ENCODE results near the gene ATP6V1E1.

Gene ATP6V1E1

DNA sequence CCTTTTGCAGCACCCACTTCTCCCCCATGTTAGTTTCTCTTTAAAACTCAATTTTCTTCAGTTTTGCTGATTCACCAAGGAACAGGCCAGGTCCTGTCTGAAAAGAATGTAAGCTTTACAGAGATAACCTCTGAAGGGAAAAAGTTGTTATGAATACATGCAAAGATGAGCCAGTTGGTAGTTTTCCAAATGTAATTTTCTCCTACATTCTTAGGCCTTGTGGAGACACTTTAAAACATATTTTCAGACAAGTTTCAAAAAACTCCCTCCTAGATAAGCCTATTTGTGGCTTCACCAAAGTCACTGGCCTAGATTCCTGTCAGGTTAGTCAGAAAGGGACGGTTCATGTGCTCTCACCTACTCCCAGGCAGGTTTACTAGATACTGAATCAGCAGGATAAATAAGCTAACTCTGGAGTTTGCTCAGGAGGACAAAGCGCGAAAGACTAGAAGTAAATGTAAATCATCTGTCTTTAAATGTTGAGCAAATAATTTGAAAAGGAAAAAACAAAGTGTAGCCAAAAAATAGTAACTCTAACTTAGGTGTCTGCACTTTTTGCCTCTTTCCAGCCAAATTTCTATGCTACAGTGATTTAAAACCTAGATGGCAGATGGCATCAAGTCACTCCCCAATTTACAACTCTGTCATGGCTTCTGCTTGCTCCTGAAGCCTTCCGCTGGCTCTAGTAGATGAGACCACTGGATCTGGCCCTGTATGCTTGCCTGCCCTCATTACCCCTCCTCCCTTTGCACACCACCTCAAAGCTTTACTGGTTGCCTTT, 4.9 kb upstream of the ATP6V1E1 start:
- no peaks in the 10 kb centered on the region for H3K9me3 ChIP-seq (ENCODE audit: control insufficient read depth, low read depth, low read length)
- H3K27ac ChIP-seq (ENCODE audit: low read length), result no peak overlapping the region
- no peaks in the 10 kb centered on the region for H3K27me3 ChIP-seq (ENCODE audit: control insufficient read depth, insufficient read depth, low read length)
- H3K36me3 ChIP-seq (ENCODE audit: control insufficient read depth, low read depth, low read length), result no peaks in the 10 kb centered on the region
- no peak overlapping the region for H3K9ac ChIP-seq (ENCODE audit: low read length)
- no peak overlapping the region for H3K4me3 ChIP-seq (ENCODE audit: low read length)
- peaks cover 5% of the 10 kb centered on the region for H3K4me1 ChIP-seq (ENCODE audit: control insufficient read depth, low read depth, low read length)

DNA sequence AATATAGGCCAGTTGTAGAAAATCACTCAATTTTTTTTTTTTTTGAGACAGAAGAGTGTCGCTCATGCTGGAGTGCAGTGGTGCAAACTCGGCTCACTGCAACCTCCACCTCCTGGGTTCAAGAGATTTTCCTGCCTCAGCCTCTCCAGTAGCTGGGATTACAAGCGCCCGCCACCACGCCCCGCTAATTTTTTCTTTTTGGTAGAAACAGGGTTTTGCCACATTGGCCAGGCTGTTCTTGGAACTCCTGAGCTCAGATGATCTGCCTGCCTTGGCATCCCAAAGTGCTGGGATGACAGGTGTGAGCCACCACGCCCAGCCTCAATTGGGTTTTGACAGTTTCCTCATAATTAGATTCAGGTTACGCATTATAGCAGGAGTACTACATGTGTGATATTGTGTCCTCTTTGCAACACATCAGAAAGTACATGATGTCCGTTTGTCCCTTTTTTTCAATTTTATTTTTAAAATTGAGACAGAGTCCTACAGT, 2.6 kb upstream of the ATP6V1E1 start:
- Histone ChIP-seq H3K27ac (ENCODE audit: low read length) (no peak overlapping the region), H3K27me3 (ENCODE audit: control insufficient read depth, insufficient read depth, low read length) (no peaks in the 10 kb centered on the region), H3K4me1 (ENCODE audit: control insufficient read depth, low read depth, low read length) (no peaks in the 10 kb centered on the region), H3K9me3 (ENCODE audit: control insufficient read depth, low read depth, low read length) (no peaks in the 10 kb centered on the region), H3K4me3 (ENCODE audit: low read length) (no peak overlapping the region), H3K36me3 (ENCODE audit: control insufficient read depth, low read depth, low read length) (no peaks in the 10 kb centered on the region), H3K9ac (ENCODE audit: low read length) (no peak overlapping the region)

GRCh38 chr22:17629641-17630040, 1.1 kb upstream of the ATP6V1E1 start:
- Histone ChIP-seq H3K36me3 (ENCODE audit: control insufficient read depth, low read depth, low read length) (no peaks in the 10 kb centered on the region), H3K9ac (ENCODE audit: low read length) (peak overlapping the region; percentile 88), H3K27ac (ENCODE audit: low read length) (no peak overlapping the region), H3K27me3 (ENCODE audit: control insufficient read depth, insufficient read depth, low read length) (no peaks in the 10 kb centered on the region), H3K9me3 (ENCODE audit: control insufficient read depth, low read depth, low read length) (no peaks in the 10 kb centered on the region), H3K4me1 (ENCODE audit: control insufficient read depth, low read depth, low read length) (no peaks in the 10 kb centered on the region), H3K4me3 (ENCODE audit: low read length) (peak overlapping the region; percentile 92)

GRCh38 chr22:17629173-17629489, 582 bp upstream of the ATP6V1E1 start:
- Histone ChIP-seq H3K27ac (ENCODE audit: low read length) (peak overlapping the region; percentile 36), H3K9me3 (ENCODE audit: control insufficient read depth, low read depth, low read length) (no peaks in the 10 kb centered on the region), H3K27me3 (ENCODE audit: control insufficient read depth, insufficient read depth, low read length) (no peaks in the 10 kb centered on the region), H3K4me1 (ENCODE audit: control insufficient read depth, low read depth, low read length) (no peaks in the 10 kb centered on the region), H3K36me3 (ENCODE audit: control insufficient read depth, low read depth, low read length) (no peaks in the 10 kb centered on the region), H3K4me3 (ENCODE audit: low read length) (peak overlapping the region; percentile 92), H3K9ac (ENCODE audit: low read length) (peak overlapping the region; percentile 88)

DNA sequence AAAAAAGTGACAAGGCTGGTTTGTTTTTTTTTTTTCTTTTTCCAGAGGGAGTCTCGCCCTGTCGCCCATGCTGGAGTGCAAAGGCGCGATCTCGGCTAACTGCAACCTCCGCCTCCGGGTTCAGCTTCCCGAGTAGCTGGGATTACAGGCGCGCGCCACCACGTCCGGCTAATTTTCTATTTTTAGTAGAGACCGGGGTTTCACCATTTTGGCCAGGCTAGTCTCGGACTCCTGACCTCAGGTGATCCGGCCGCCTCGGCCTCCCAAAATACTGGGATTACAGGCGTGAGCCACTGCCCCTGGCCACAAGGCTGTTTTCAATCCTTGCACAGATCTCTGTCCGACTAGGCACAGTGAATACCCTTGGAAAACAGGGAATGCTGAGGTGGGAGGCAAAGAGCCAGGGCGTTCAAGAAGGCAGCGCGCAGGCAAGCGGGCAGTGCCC, 566 bp downstream of the ATP6V1E1 start:
- Histone ChIP-seq H3K9me3 (ENCODE audit: control insufficient read depth, low read depth, low read length) (no peaks in the 10 kb centered on the region), H3K27ac (ENCODE audit: low read length) (peak overlapping the region; percentile 58), H3K9ac (ENCODE audit: low read length) (peak overlapping the region; percentile 88), H3K36me3 (ENCODE audit: control insufficient read depth, low read depth, low read length) (peaks cover 5% of the 10 kb centered on the region), H3K4me1 (ENCODE audit: control insufficient read depth, low read depth, low read length) (no peaks in the 10 kb centered on the region), H3K4me3 (ENCODE audit: low read length) (peak overlapping the region; percentile 92), H3K27me3 (ENCODE audit: control insufficient read depth, insufficient read depth, low read length) (no peaks in the 10 kb centered on the region)

DNA sequence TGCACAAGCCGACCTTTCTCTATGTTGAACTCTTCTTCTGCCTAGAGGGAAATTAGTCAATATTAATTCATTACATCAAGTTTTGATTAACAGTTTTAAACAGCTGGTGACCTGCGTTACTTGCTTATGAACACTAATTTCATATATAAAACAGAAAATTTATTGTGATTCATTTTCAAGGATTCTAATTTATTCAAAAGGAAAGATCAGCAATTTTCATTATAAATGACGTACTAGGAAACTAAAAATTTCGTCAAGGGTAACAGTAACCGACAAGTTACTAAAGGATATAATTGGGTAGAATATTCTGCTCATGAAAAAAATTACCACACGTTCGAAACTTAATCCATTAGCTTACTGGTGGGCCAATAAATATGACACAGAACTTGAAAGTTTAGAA, 15.3 kb downstream of the ATP6V1E1 start:
- Histone ChIP-seq H3K9me3 (ENCODE audit: control insufficient read depth, low read depth, low read length) (no peaks in the 10 kb centered on the region), H3K4me1 (ENCODE audit: control insufficient read depth, low read depth, low read length) (no peaks in the 10 kb centered on the region), H3K4me3 (ENCODE audit: low read length) (no peak overlapping the region), H3K27ac (ENCODE audit: low read length) (no peak overlapping the region), H3K27me3 (ENCODE audit: control insufficient read depth, insufficient read depth, low read length) (no peaks in the 10 kb centered on the region), H3K36me3 (ENCODE audit: control insufficient read depth, low read depth, low read length) (peaks cover 41% of the 10 kb centered on the region), H3K9ac (ENCODE audit: low read length) (no peak overlapping the region)

DNA sequence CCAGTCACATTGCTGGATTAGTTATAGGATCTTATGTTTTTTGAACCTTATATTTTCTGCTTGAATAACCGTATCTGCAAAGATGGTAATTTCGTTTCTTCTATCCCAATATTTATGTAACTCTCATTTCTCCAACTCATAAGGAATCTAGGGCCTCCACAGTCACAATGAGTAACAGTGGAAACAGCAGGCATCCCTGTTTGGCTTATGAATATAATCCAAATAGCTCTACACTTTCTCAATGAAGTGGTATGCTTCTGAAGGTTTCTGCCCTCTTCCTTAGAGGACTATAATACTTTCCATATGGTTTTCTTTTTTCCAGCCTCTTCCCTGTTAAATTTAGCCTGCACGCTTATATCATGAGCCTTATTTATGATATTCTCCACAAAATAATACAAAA, 16.5 kb downstream of the ATP6V1E1 start:
- Histone ChIP-seq H3K9ac (ENCODE audit: low read length) (no peak overlapping the region), H3K27ac (ENCODE audit: low read length) (no peak overlapping the region), H3K36me3 (ENCODE audit: control insufficient read depth, low read depth, low read length) (peaks cover 41% of the 10 kb centered on the region), H3K4me1 (ENCODE audit: control insufficient read depth, low read depth, low read length) (no peaks in the 10 kb centered on the region), H3K4me3 (ENCODE audit: low read length) (no peak overlapping the region), H3K9me3 (ENCODE audit: control insufficient read depth, low read depth, low read length) (no peaks in the 10 kb centered on the region), H3K27me3 (ENCODE audit: control insufficient read depth, insufficient read depth, low read length) (no peaks in the 10 kb centered on the region)

- Histone ChIP-seq H3K36me3 (ENCODE audit: control insufficient read depth, low read depth, low read length) (peaks cover 46% of the 10 kb centered on the region), H3K27me3 (ENCODE audit: control insufficient read depth, insufficient read depth, low read length) (no peaks in the 10 kb centered on the region), H3K9ac (ENCODE audit: low read length) (no peak overlapping the region), H3K27ac (ENCODE audit: low read length) (no peak overlapping the region), H3K4me1 (ENCODE audit: control insufficient read depth, low read depth, low read length) (no peaks in the 10 kb centered on the region), H3K9me3 (ENCODE audit: control insufficient read depth, low read depth, low read length) (no peaks in the 10 kb centered on the region), H3K4me3 (ENCODE audit: low read length) (no peak overlapping the region)
Measured at GRCh38 chr22:17607891-17608521, 20.5 kb downstream of the ATP6V1E1 start.

- Histone ChIP-seq H3K9me3 (ENCODE audit: control insufficient read depth, low read depth, low read length) (no peaks in the 10 kb centered on the region), H3K4me3 (ENCODE audit: low read length) (no peak overlapping the region), H3K36me3 (ENCODE audit: control insufficient read depth, low read depth, low read length) (peaks cover 32% of the 10 kb centered on the region), H3K9ac (ENCODE audit: low read length) (no peak overlapping the region), H3K27ac (ENCODE audit: low read length) (no peak overlapping the region), H3K4me1 (ENCODE audit: control insufficient read depth, low read depth, low read length) (no peaks in the 10 kb centered on the region), H3K27me3 (ENCODE audit: control insufficient read depth, insufficient read depth, low read length) (no peaks in the 10 kb centered on the region)
Measured at GRCh38 chr22:17606496-17606895, 22.1 kb downstream of the ATP6V1E1 start.

GRCh38 chr22:17603668-17604067, 24.9 kb downstream of the ATP6V1E1 start:
- peaks cover 43% of the 10 kb centered on the region for H3K36me3 ChIP-seq (ENCODE audit: control insufficient read depth, low read depth, low read length)
- H3K9me3 ChIP-seq (ENCODE audit: control insufficient read depth, low read depth, low read length), result no peaks in the 10 kb centered on the region
- H3K4me3 ChIP-seq (ENCODE audit: low read length), result no peak overlapping the region

GRCh38 chr22:17601031-17601430, 27.5 kb downstream of the ATP6V1E1 start:
- Histone ChIP-seq H3K27me3 (ENCODE audit: control insufficient read depth, insufficient read depth, low read length) (no peaks in the 10 kb centered on the region), H3K9me3 (ENCODE audit: control insufficient read depth, low read depth, low read length) (no peaks in the 10 kb centered on the region), H3K36me3 (ENCODE audit: control insufficient read depth, low read depth, low read length) (peaks cover 51% of the 10 kb centered on the region), H3K4me1 (ENCODE audit: control insufficient read depth, low read depth, low read length) (no peaks in the 10 kb centered on the region), H3K9ac (ENCODE audit: low read length) (no peak overlapping the region), H3K27ac (ENCODE audit: low read length) (no peak overlapping the region), H3K4me3 (ENCODE audit: low read length) (no peak overlapping the region)

More at GRCh38 chr22:17603668-17604067, 24.9 kb downstream of the ATP6V1E1 start:
- Histone ChIP-seq H3K27me3 (ENCODE audit: control insufficient read depth, insufficient read depth, low read length) (no peaks in the 10 kb centered on the region), H3K27ac (ENCODE audit: low read length) (no peak overlapping the region), H3K4me1 (ENCODE audit: control insufficient read depth, low read depth, low read length) (no peaks in the 10 kb centered on the region), H3K9ac (ENCODE audit: low read length) (no peak overlapping the region)

GRCh38 chr22:17598318-17598717, 30.2 kb downstream of the ATP6V1E1 start:
- Histone ChIP-seq H3K9me3 (ENCODE audit: control insufficient read depth, low read depth, low read length) (no peaks in the 10 kb centered on the region), H3K27me3 (ENCODE audit: control insufficient read depth, insufficient read depth, low read length) (no peaks in the 10 kb centered on the region), H3K9ac (ENCODE audit: low read length) (no peak overlapping the region), H3K4me3 (ENCODE audit: low read length) (no peak overlapping the region), H3K36me3 (ENCODE audit: control insufficient read depth, low read depth, low read length) (peaks cover 67% of the 10 kb centered on the region), H3K27ac (ENCODE audit: low read length) (no peak overlapping the region), H3K4me1 (ENCODE audit: control insufficient read depth, low read depth, low read length) (no peaks in the 10 kb centered on the region)

All from iPS-18a (cell line).